Lung (tissue), 12 donors: ENCODE data around the gene RCOR1. TPM values are rescaled to one million over a fixed set of nuclear protein-coding genes. Genes with fewer than 3 reads are reported as not detected.

Experiments used
- ATAC-seq: fragments of 200-7000 bp; cut with Tn5 transposase; one replicate; pipeline ENCODE4 v1.9.1; 2020; ENCODE audit warnings: moderate number of reproducible peaks; ENCODE audit not compliant: insufficient read depth, low FRiP score
- DNase-seq, 3 donors: peaks; one replicate each; pipeline ENCODE4 v3.0.0-alpha.2; 2013 to 2017
- H3K27ac ChIP-seq, 2 donors: one replicate each; pipeline ENCODE4 v1.5.1; 2013; ENCODE audit warnings: mild to moderate bottlenecking in 2 of 2, moderate library complexity in 2 of 2, control low read depth in 1 of 2, inconsistent platforms in 1 of 2, low read depth in 1 of 2, low read length in 1 of 2
- H3K27me3 ChIP-seq, 3 donors: one replicate each; pipeline ENCODE4 v1.5.1; 2013; ENCODE audit warnings: low read length in 2 of 3; ENCODE audit not compliant: control insufficient read depth in 3 of 3, insufficient read depth in 3 of 3
- H3K36me3 ChIP-seq, 4 donors: one replicate each; pipeline ENCODE4 v1.5.1; 2013; ENCODE audit warnings: low read length in 4 of 4, mild to moderate bottlenecking in 1 of 4, moderate library complexity in 1 of 4; ENCODE audit not compliant: control insufficient read depth in 4 of 4, insufficient read depth in 4 of 4
- H3K4me1 ChIP-seq, 5 donors: one replicate each; pipeline ENCODE4 v1.5.1; 2013; ENCODE audit warnings: low read length in 5 of 5, mild to moderate bottlenecking in 2 of 5, moderate library complexity in 1 of 5; ENCODE audit not compliant: control insufficient read depth in 5 of 5, insufficient read depth in 5 of 5
- H3K4me3 ChIP-seq: one replicate; pipeline ENCODE4 v1.5.1; 2013; ENCODE audit warnings: mild to moderate bottlenecking, control low read depth, moderate library complexity
- H3K9ac ChIP-seq, 2 donors: one replicate each; pipeline ENCODE4 v1.5.1; 2013; ENCODE audit warnings: low read length in 2 of 2, control low read depth in 1 of 2; ENCODE audit not compliant: insufficient read depth in 1 of 2
- H3K9me3 ChIP-seq, 4 donors: one replicate each; pipeline ENCODE4 v1.5.1; 2013; ENCODE audit warnings: low read length in 3 of 4, mild to moderate bottlenecking in 1 of 4, moderate library complexity in 1 of 4; ENCODE audit not compliant: control insufficient read depth in 4 of 4, insufficient read depth in 3 of 4
- WGBS, 2 donors: extraction: QIAGEN DNeasy Blood & Tissue Kit; methylation state at CpG; one replicate each; pipeline ENCODE4 v1.1.7; 2013; 5-methylcytosine and 5-hydroxymethylcytosine counted together
- polyA plus RNA-seq, 2 donors: library from polyadenylated mRNA; stranded (reverse); fragments of 200-250 nt; gene quantifications; one replicate each; pipeline ENCODE4 v1.2.1, GENCODE V29; 2013
- total RNA-seq, 2 donors: library from RNA; depleted of rRNA in 1 of 2; stranded (reverse); fragments of >200 nt in 1 of 2; gene quantifications; one replicate each; pipeline ENCODE4 v1.2.1, GENCODE V29; 2014 to 2021
- TF ChIP-seq, protein P1 (sequence below): IDR thresholded peaks from 2 replicates; pipeline ENCODE4 v1.5.1; 2012; ENCODE audit warnings: mild to moderate bottlenecking; ENCODE audit errors: control extremely low read depth, extremely low read depth
- donor health status: control.
- donor health status: control.
- donor health status: Bipolar disorder and iron deficiency.
- donor health status: healthy.
- donor health status: DM: yes; HTN: yes; CAD: no.

The RCOR1 gene
- total and polyA plus RNA-seq, 4 donors = 7.9 to 63.9 (median 22.4) TPM

DNA sequence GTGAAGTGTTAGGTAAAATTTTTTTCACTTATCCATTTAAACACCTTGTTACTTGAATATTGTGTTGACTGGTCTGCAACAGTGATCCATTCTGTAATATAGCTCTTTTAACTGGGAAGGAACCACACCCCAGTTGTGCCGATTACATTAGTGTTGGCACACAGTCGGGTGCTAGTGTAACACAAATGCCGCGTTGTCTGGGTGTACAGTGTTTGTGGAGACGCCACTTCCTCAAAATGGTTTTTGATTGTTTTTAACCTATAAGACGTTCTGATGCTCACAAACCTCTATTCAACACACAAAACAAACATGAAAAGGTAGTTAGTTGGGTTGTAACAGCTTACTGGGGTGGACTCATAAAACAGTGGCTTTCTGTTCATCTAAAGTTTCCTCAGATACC, 136.8 kb downstream of the RCOR1 start:
- DNase-seq = no peak
- Histone ChIP-seq H3K4me3 (no peak overlapping the region), H3K36me3 (peaks cover 13 to 48% (median 27%) of the 10 kb centered on the region in 4 donors), H3K4me1 (peaks cover 0 to 2% (median 0%) of the 10 kb centered on the region in 5 donors), H3K27me3 (no peaks in the 10 kb centered on the region), H3K27ac (no peak overlapping the region), H3K9me3 (no peaks in the 10 kb centered on the region), H3K9ac (no peak overlapping the region)
- 52 to 79% methylated on average over 6 of the region's 6 CpGs for WGBS, 2 donors
- TF ChIP-seq, protein P1, sequence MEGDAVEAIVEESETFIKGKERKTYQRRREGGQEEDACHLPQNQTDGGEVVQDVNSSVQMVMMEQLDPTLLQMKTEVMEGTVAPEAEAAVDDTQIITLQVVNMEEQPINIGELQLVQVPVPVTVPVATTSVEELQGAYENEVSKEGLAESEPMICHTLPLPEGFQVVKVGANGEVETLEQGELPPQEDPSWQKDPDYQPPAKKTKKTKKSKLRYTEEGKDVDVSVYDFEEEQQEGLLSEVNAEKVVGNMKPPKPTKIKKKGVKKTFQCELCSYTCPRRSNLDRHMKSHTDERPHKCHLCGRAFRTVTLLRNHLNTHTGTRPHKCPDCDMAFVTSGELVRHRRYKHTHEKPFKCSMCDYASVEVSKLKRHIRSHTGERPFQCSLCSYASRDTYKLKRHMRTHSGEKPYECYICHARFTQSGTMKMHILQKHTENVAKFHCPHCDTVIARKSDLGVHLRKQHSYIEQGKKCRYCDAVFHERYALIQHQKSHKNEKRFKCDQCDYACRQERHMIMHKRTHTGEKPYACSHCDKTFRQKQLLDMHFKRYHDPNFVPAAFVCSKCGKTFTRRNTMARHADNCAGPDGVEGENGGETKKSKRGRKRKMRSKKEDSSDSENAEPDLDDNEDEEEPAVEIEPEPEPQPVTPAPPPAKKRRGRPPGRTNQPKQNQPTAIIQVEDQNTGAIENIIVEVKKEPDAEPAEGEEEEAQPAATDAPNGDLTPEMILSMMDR = no peak
- ATAC-seq = no peak

DNA sequence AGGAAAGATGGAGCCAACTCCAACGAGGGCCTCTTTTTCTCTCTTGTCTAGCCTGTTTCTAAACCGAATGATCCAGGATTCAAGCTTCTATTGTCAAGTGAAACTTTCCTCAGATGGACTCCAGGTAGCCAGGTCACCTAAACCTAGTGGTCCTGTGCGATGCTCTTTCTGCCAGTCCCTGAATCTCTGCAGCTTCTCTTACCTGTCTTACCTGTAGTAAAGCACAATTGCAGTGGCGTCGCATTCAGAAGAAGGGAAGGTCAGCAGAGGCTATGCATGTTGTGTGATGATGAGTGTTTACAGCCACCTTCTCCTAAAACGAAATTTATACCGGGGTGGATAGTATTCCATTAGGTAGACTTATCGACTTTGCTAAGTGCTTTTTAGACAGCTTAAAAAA, 137.4 kb downstream of the RCOR1 start:
- TF ChIP-seq, protein P1 = no peak
- Histone ChIP-seq H3K9me3 (no peaks in the 10 kb centered on the region), H3K27ac (no peak overlapping the region), H3K4me1 (peaks cover 0 to 2% (median 0%) of the 10 kb centered on the region in 5 donors), H3K4me3 (no peak overlapping the region), H3K36me3 (peaks cover 13 to 46% (median 25%) of the 10 kb centered on the region in 4 donors), H3K9ac (no peak overlapping the region), H3K27me3 (no peaks in the 10 kb centered on the region)
- ATAC-seq = no peak
- WGBS, 2 donors = 94 to 97% methylated on average over 8 of the region's 8 CpGs
- DNase-seq = no peak

- no peak for DNase-seq
- no peaks in the 10 kb centered on the region for H3K27me3 ChIP-seq
- H3K27ac ChIP-seq = no peak overlapping the region
- TF ChIP-seq, protein P1 = no peak
- no peaks in the 10 kb centered on the region for H3K9me3 ChIP-seq
- H3K4me1 ChIP-seq = peaks cover 0 to 2% (median 0%) of the 10 kb centered on the region in 5 donors
- no peak overlapping the region for H3K9ac ChIP-seq
- 95 to 98% methylated on average over 15 of the region's 15 CpGs for WGBS, 2 donors
- ATAC-seq = no peak
- peaks cover 13 to 38% (median 22%) of the 10 kb centered on the region in 4 donors for H3K36me3 ChIP-seq
- no peak overlapping the region for H3K4me3 ChIP-seq
Observed at GRCh38 chr14:102731101-102731870, 138.8 kb downstream of the RCOR1 start.
